Mammary epithelial cell (primary cell): ENCODE measurements around the gene TMEM150B.

ENCODE experiments used
- EZH2 ChIP-seq: IDR thresholded peaks from 2 replicates; pipeline ENCODE4 v1.6.1; 2012; ENCODE audit warnings: low read length, inconsistent platforms, borderline replicate concordance
- TF ChIP-seq, protein P1 (sequence below), 2 donors: IDR thresholded peaks in 1 of 2; conservative IDR thresholded peaks in 1 of 2; 2 replicates each; pipeline ENCODE4 v1.5.1; 2011 to 2012; ENCODE audit warnings: inconsistent platforms in 2 of 2, low read length in 2 of 2, mild to moderate bottlenecking in 2 of 2, control low read depth in 1 of 2, low read depth in 1 of 2; ENCODE audit not compliant: insufficient read depth in 1 of 2; ENCODE audit errors: extremely low read depth in 1 of 2

DNA sequence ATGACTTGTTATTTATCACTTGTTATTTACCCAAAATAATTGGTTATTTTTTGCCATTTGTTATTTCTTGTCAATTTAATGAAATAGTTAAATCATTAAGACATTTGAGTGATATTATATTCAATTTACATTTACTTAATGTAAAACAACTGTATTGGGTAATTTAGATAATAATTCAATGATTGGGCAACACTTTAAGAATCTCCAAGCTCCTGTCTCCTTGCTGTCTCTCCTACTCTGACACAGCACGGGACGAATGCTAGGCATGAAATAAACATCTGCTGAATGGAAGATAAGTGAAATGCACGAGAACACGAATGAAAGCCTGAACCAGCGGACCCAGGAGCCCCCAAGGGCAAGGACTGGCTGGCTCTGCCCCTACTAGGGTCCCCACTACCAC is 60.6 kb downstream of the TMEM150B start:
- TF ChIP-seq, protein P1, sequence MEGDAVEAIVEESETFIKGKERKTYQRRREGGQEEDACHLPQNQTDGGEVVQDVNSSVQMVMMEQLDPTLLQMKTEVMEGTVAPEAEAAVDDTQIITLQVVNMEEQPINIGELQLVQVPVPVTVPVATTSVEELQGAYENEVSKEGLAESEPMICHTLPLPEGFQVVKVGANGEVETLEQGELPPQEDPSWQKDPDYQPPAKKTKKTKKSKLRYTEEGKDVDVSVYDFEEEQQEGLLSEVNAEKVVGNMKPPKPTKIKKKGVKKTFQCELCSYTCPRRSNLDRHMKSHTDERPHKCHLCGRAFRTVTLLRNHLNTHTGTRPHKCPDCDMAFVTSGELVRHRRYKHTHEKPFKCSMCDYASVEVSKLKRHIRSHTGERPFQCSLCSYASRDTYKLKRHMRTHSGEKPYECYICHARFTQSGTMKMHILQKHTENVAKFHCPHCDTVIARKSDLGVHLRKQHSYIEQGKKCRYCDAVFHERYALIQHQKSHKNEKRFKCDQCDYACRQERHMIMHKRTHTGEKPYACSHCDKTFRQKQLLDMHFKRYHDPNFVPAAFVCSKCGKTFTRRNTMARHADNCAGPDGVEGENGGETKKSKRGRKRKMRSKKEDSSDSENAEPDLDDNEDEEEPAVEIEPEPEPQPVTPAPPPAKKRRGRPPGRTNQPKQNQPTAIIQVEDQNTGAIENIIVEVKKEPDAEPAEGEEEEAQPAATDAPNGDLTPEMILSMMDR (conservative IDR thresholded peaks at IDR 0.05 in 1 of 2, IDR thresholded peaks at IDR 0.05 in 1 of 2; ENCODE audit: extremely low read depth in 1 of 2, insufficient read depth in 1 of 2, low read depth in 1 of 2, low read length in 2 of 2), result no peak
- TF ChIP-seq EZH2, result no peak
